Measurements from ENCODE around the gene UBASH3B.

DNA sequence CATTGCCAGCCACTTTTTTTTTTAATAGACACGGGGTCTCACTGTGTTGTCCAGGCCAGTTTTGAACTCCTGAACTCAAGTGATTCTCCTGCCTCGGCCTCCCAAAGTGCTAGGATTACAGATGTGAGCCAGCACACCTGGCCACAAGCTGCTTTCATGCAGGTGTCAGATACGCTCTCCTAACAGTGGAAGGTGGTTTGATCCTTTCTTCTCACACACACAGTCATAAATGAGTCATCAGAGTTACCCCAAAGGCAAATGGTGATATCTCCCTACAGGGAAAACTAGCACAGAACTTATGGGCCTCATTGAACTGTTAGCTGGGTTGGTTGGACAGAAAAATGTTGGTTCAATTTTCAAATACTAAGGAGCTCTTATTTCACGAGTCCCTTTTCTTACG is 38.2 kb upstream of the UBASH3B start:
- TF ChIP-seq, protein P1, sequence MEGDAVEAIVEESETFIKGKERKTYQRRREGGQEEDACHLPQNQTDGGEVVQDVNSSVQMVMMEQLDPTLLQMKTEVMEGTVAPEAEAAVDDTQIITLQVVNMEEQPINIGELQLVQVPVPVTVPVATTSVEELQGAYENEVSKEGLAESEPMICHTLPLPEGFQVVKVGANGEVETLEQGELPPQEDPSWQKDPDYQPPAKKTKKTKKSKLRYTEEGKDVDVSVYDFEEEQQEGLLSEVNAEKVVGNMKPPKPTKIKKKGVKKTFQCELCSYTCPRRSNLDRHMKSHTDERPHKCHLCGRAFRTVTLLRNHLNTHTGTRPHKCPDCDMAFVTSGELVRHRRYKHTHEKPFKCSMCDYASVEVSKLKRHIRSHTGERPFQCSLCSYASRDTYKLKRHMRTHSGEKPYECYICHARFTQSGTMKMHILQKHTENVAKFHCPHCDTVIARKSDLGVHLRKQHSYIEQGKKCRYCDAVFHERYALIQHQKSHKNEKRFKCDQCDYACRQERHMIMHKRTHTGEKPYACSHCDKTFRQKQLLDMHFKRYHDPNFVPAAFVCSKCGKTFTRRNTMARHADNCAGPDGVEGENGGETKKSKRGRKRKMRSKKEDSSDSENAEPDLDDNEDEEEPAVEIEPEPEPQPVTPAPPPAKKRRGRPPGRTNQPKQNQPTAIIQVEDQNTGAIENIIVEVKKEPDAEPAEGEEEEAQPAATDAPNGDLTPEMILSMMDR (conservative IDR thresholded peaks at IDR 0.05 in 1 of 2, IDR thresholded peaks at IDR 0.05 in 1 of 2; ENCODE audit: extremely low read depth in 1 of 2, insufficient read depth in 1 of 2, low read depth in 1 of 2, low read length in 2 of 2): no peak
- no peak for TF ChIP-seq EZH2 (IDR thresholded peaks at IDR 0.05; ENCODE audit: borderline replicate concordance, low read length)
